H1 (cell line): ENCODE data around the gene TSSK6. TPM values are rescaled to one million over a fixed set of nuclear protein-coding genes. Genes with fewer than 3 reads are reported as not detected.

ENCODE experiments used
- CTCF ChIA-PET: fragments of 300-600 bp; sonication (Branson Sonifier 250); formaldehyde crosslinking; loops from one replicate; lab custom pipeline; 2021; ENCODE audit not compliant: partially characterized antibody; lab: Charles Lee
- POLR2A ChIA-PET: fragments of 300-600 bp; sonication (Branson Sonifier 250); formaldehyde crosslinking; loops from one replicate; lab custom pipeline; 2021; ENCODE audit warnings: inconsistent platforms; ENCODE audit not compliant: partially characterized antibody; lab: Charles Lee
- DNase-seq, 2 experiments: peaks; one replicate each; pipeline versions ENCODE4 v3.0.0 to v3.0.0-alpha.2; 2010 to 2022; ENCODE audit warnings: low spot score in 2 of 2, low read depth in 1 of 2, mixed read lengths in 1 of 2
- FAIRE-seq: peaks from 2 replicates; lab custom pipeline; 2011; peaks lifted over from hg19 to GRCh38; lab: Jason Lieb, UNC
- H2AFZ ChIP-seq: 2 replicates; pipeline ENCODE4 v1.8.1; 2012; ENCODE audit warnings: low read length, inconsistent platforms
- H2AK5ac ChIP-seq: 2 replicates; pipeline ENCODE4 v1.6.1; 2013; ENCODE audit warnings: low read depth, low read length
- H2BK120ac ChIP-seq: replicated peaks from 2 replicates; pipeline ENCODE3; 2013; ENCODE audit warnings: low read depth, low read length, inconsistent platforms
- H2BK12ac ChIP-seq: 2 replicates; pipeline ENCODE4 v1.6.1; 2013; ENCODE audit warnings: low read depth, low read length
- H2BK15ac ChIP-seq: 2 replicates; pipeline ENCODE4 v1.6.1; 2013; ENCODE audit warnings: low read length
- H2BK20ac ChIP-seq: 2 replicates; pipeline ENCODE4 v1.6.1; 2013; ENCODE audit warnings: low read length
- H2BK5ac ChIP-seq: 2 replicates; pipeline ENCODE4 v1.6.1; 2013; ENCODE audit warnings: low read depth, low read length
- H3K14ac ChIP-seq: 2 replicates; pipeline ENCODE4 v1.6.1; 2013; ENCODE audit warnings: inconsistent platforms; ENCODE audit not compliant: insufficient read length
- H3K18ac ChIP-seq: 2 replicates; pipeline ENCODE4 v1.6.1; 2013; ENCODE audit warnings: low read length; ENCODE audit errors: extremely low read depth
- H3K23ac ChIP-seq: 2 replicates; pipeline ENCODE4 v1.6.1; 2013; ENCODE audit warnings: inconsistent platforms; ENCODE audit not compliant: insufficient read length
- H3K23me2 ChIP-seq: 2 replicates; pipeline ENCODE4 v1.6.1; 2013; ENCODE audit warnings: low read depth, low read length
- H3K27ac ChIP-seq: 2 replicates; pipeline ENCODE4 v1.6.1; 2011; ENCODE audit warnings: low read depth, low read length, inconsistent platforms
- H3K27me3 ChIP-seq, 4 experiments: replicated peaks in 1 of 4; 1 replicate in 1 of 4; 2 replicates in 3 of 4; pipeline versions ENCODE4 v1.6.1 to v1.8.1; 2011 to 2013; ENCODE audit warnings: low read length in 3 of 4, mild to moderate bottlenecking in 3 of 4, inconsistent platforms in 2 of 4, mixed read lengths in 2 of 4, moderate library complexity in 1 of 4; ENCODE audit not compliant: control insufficient read depth in 3 of 4, insufficient read depth in 3 of 4; ENCODE audit errors: extremely low read depth in 1 of 4
- H3K36me3 ChIP-seq, 4 experiments: 2 replicates each; pipeline versions ENCODE4 v1.6.1 to v1.8.1; 2011 to 2013; ENCODE audit warnings: mild to moderate bottlenecking in 4 of 4, low read length in 3 of 4, moderate library complexity in 2 of 4, control low read depth in 1 of 4, inconsistent platforms in 1 of 4; ENCODE audit not compliant: insufficient read depth in 4 of 4, control insufficient read depth in 2 of 4
- H3K4ac ChIP-seq: replicated peaks from 2 replicates; pipeline ENCODE3; 2013; ENCODE audit warnings: low read length, low read depth, mixed read lengths, inconsistent platforms; ENCODE audit not compliant: insufficient read length
- H3K4me1 ChIP-seq, 4 experiments: replicated peaks in 1 of 4; 1 replicate in 1 of 4; 2 replicates in 3 of 4; pipeline versions ENCODE4 v1.6.1 to v1.8.1; 2011 to 2013; ENCODE audit warnings: low read length in 3 of 4, inconsistent platforms in 2 of 4, mixed read lengths in 1 of 4; ENCODE audit not compliant: insufficient read depth in 4 of 4, control insufficient read depth in 3 of 4
- H3K4me2 ChIP-seq, 2 experiments: 2 replicates each; pipeline versions ENCODE4 v1.6.1 to v1.8.1; 2011 to 2013; ENCODE audit warnings: low read depth in 2 of 2, low read length in 2 of 2, control low read depth in 1 of 2, inconsistent platforms in 1 of 2, mild to moderate bottlenecking in 1 of 2; ENCODE audit not compliant: insufficient read depth in 1 of 2
- H3K4me3 ChIP-seq, 4 experiments: fragments of 200-600, 300-600 bp in 1 of 4; sonication (generic), shearing (Covaris generic), sonication (Bioruptor Twin) in 1 of 4; 2 replicates each; pipeline versions ENCODE4 v1.5.1 to v1.8.1; 2011 to 2016; ENCODE audit warnings: low read length in 4 of 4, low read depth in 3 of 4, control low read depth in 2 of 4, inconsistent platforms in 2 of 4, mild to moderate bottlenecking in 2 of 4, mixed read lengths in 1 of 4, moderate library complexity in 1 of 4; ENCODE audit not compliant: insufficient read depth in 2 of 4; ENCODE audit errors: extremely low read depth in 1 of 4
- H3K56ac ChIP-seq: replicated peaks from 2 replicates; pipeline ENCODE3; 2013; ENCODE audit warnings: low read depth, mild to moderate bottlenecking, mixed read lengths, low read length, inconsistent platforms; ENCODE audit not compliant: insufficient read length
- H3K79me1 ChIP-seq: 2 replicates; pipeline ENCODE4 v1.6.1; 2013; ENCODE audit warnings: low read depth, low read length, control low read depth
- H3K79me2 ChIP-seq, 2 experiments: 2 replicates each; pipeline versions ENCODE4 v1.6.1 to v1.8.1; 2012 to 2013; ENCODE audit warnings: low read length in 2 of 2, mild to moderate bottlenecking in 2 of 2, inconsistent platforms in 1 of 2; ENCODE audit not compliant: insufficient read depth in 2 of 2, control insufficient read depth in 1 of 2
- H3K9ac ChIP-seq, 4 experiments: replicated peaks in 1 of 4; 1 replicate in 1 of 4; 2 replicates in 3 of 4; pipeline versions ENCODE4 v1.6.1 to v1.8.1; 2011 to 2013; ENCODE audit warnings: low read depth in 3 of 4, low read length in 3 of 4, control low read depth in 2 of 4, mild to moderate bottlenecking in 2 of 4, moderate library complexity in 2 of 4, inconsistent platforms in 1 of 4; ENCODE audit errors: extremely low read depth in 1 of 4
- H3K9me3 ChIP-seq, 2 experiments: 2 replicates each; pipeline versions ENCODE4 v1.6.1 to v1.8.1; 2012 to 2013; ENCODE audit warnings: mild to moderate bottlenecking in 2 of 2, moderate library complexity in 2 of 2, control low read depth in 1 of 2, inconsistent platforms in 1 of 2, low read depth in 1 of 2, low read length in 1 of 2, mixed read lengths in 1 of 2; ENCODE audit not compliant: insufficient read depth in 2 of 2
- H4K20me1 ChIP-seq, 2 experiments: replicated peaks in 1 of 2; 2 replicates each; pipeline versions ENCODE3 to v1.8.1; 2011 to 2013; ENCODE audit warnings: inconsistent platforms in 2 of 2, low read length in 2 of 2, mild to moderate bottlenecking in 1 of 2; ENCODE audit not compliant: insufficient read depth in 2 of 2, control insufficient read depth in 1 of 2
- H4K5ac ChIP-seq: 2 replicates; pipeline ENCODE4 v1.6.1; 2013; ENCODE audit warnings: low read length, low read depth, mixed read lengths, inconsistent platforms; ENCODE audit not compliant: insufficient read length
- H4K8ac ChIP-seq: 2 replicates; pipeline ENCODE4 v1.8.0; 2013; ENCODE audit warnings: mild to moderate bottlenecking, moderate library complexity, low read length, inconsistent platforms; ENCODE audit not compliant: insufficient read depth; ENCODE audit errors: extremely low read depth
- H4K91ac ChIP-seq: replicated peaks from 2 replicates; pipeline ENCODE3; 2013; ENCODE audit warnings: low read length, mixed read lengths, inconsistent platforms; ENCODE audit not compliant: insufficient read length
- RNF2 ChIP-seq: fragments of 200-900, 300-1000 bp; sonication (generic); IDR thresholded peaks from 2 replicates; pipeline ENCODE4 v1.7.1; 2016; ENCODE audit warnings: borderline replicate concordance, low read depth, mild to moderate bottlenecking, antibody characterized with exemption, low read length; ENCODE audit not compliant: poor library complexity, severe bottlenecking; ENCODE audit errors: missing control alignments
- WGBS, 2 experiments: shearing (Covaris generic) in 1 of 2; methylation state at CpG; one replicate each; pipeline versions ENCODE4 v1.1.6 to v1.1.7; 2013 to 2015; ENCODE audit warnings: low lambda C conversion rate in 2 of 2, mixed read lengths in 2 of 2, inconsistent platforms in 1 of 2, low coverage in 1 of 2, missing lambda C conversion rate in 1 of 2; ENCODE audit not compliant: insufficient replicate concordance in 2 of 2, insufficient coverage in 1 of 2, insufficient read length in 1 of 2; ENCODE audit errors: extremely low coverage in 1 of 2, missing lambda C conversion rate in 1 of 2; 5-methylcytosine and 5-hydroxymethylcytosine counted together
- polyA plus RNA-seq, 7 experiments: library from polyadenylated mRNA; depleted of rRNA in 3 of 7; stranded (reverse) in 5 of 7; unstranded in 2 of 7; fragments of >200 nt in 5 of 7; fragments of 200-250 nt in 2 of 7; gene quantifications; 1 replicate in 5 of 7; 2 replicates in 1 of 7; 4 replicates in 1 of 7; pipeline versions ENCODE4 v1.2.1 to v1.2.3, GENCODE V29; 2011 to 2013; ENCODE audit warnings: missing spikeins in 2 of 7, mixed read lengths in 2 of 7
- total RNA-seq: library from RNA; stranded (reverse); fragmentation: NEBNext Ultra II Directional; extraction: Animal tissue kit (Norgen Biotek cat#: 25700); gene quantifications from 2 replicates; pipeline ENCODE4 v1.2.1, GENCODE V29; 2021

Gene TSSK6
- total and polyA plus RNA-seq, 2 of the 8 experiments (the other 6 are each of a cell fraction or from before 2014, with no cell fraction given), result 3.6 to 7.8 TPM

DNA sequence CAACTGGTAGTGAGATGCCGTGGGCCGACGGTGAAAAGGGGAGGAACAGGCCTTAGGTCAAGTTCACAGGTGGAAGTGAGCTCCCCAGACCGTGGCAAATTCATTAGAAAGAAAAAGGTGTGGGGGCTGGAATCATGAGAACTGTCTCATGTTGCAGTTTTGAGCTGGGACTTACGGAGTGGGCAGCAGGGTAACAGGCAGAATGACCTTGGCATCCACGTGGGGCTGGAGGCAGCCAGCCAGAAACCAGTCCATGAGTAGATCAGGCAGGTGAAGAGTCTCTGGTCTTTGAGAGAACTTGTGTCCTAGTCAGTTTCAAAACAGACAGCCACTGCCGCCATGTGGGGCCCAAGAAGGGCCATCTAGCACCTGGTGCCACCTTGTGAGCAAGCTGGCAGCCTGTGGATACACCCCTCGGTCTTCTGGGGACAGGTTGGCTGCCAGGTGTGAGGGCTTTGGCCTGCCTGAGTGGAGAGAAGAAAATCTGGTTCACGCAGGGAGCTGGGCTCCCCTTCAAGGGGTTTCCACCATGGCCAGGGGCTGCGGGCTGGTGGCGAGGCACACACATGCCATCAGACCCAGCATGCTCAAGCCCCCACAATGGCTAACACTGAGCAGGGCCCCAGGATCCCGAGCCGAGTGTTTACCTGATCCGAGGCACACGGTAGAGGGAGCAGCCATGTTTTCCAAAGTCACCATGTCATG, 23.9 kb downstream of the TSSK6 start:
- Histone ChIP-seq H2BK20ac (no peak overlapping the region), H3K79me2 (peaks cover 0 to 43% of the 10 kb centered on the region in 2 experiments; a peak in 2 of 4 replicates), H3K4me3 (no peak overlapping the region), H2BK15ac (no peak overlapping the region), H3K23me2 (no peaks in the 10 kb centered on the region), H3K23ac (no peak overlapping the region), H3K27me3 (no peaks in the 10 kb centered on the region), H2BK5ac (no peak overlapping the region; the same call in 1 of the 2 replicates), H4K5ac (no peak overlapping the region), H2AK5ac (no peak overlapping the region), H3K4me2 (no peak overlapping the region), H3K14ac (no peak overlapping the region), H3K27ac (no peak overlapping the region; the same call in 1 of the 2 replicates), H4K91ac (no peak overlapping the region), H3K36me3 (peaks cover 9 to 26% (median 24%) of the 10 kb centered on the region in 4 experiments; a peak in 7 of 8 replicates), H2BK12ac (no peak overlapping the region), H3K9ac (no peak overlapping the region), H2AFZ (no peak overlapping the region), H3K18ac (no peak overlapping the region), H3K9me3 (no peaks in the 10 kb centered on the region), H3K4ac (no peak overlapping the region), H4K8ac (no peak overlapping the region; the same call in 1 of the 2 replicates), H2BK120ac (no peak overlapping the region), H3K56ac (no peak overlapping the region), H3K4me1 (peaks cover 11 to 24% (median 15%) of the 10 kb centered on the region in 4 experiments), H4K20me1 (peaks cover 14 to 18% of the 10 kb centered on the region in 2 experiments), H3K79me1 (peaks cover 16% of the 10 kb centered on the region; the same call in 1 of the 2 replicates)
- ChIA-PET POLR2A (interaction anchor here (1.0 to 4.3 kb wide), 5 partner anchors 17 to 128 kb away, joined by 3 to 44 read pairs (median 6); no protein-coding TSS in a partner anchor), CTCF (interaction anchor here (0.8 to 9.8 kb wide), 36 partner anchors 8 to 188 kb away, joined by 3 to 146 read pairs (median 6); partner anchors contain the start of genes GATAD2A, NDUFA13 and TSSK6)
- no peak for TF ChIP-seq RNF2
- DNase-seq (no peak), FAIRE-seq (no peak)
- WGBS, 2 experiments, result 91% methylated on average over 15 of the region's 15 CpGs; no CpG with 5 or more reads in 1 of the 2 experiments
